Suppressor macrophage treated with lipopolysaccharide for 1 hour (primary cell): ENCODE measurements around the gene LY6G6D.

Experiments
- DNase-seq, 3 donors: peaks; one replicate each; pipeline ENCODE4 v3.0.0-alpha.2; 2020 to 2022

LY6G6D gene

DNA sequence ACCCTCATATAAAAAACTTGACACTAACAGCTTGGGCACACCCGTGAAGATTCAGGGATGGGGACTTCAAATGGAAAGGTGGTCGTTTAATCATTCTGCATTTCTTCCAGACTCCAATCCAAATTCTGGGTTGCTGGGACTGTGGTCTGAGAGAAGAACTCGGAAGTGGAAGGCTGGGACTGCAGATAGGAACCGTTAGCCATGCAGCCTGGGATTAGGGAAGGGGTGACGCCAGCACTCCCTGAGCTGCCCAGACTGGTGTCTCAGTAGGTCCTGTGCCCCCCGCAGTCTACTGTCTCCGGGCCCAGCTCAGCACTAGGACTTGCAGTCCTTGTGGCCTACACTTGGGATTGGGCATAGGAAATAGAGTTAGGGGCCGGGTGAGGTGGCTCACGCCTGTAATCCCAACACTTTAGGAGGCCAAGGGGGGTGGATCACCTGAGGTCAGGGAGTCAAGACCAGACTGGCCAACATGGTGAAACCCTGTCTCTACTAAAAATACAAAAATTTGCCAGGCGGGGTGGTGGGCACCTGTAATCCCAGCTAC, 21.7 kb downstream of the LY6G6D start:
- peak; percentile 27 to 48 (median 46) for DNase-seq

GRCh38 chr6:31737315-31737990, 22.3 kb downstream of the LY6G6D start:
- peak; percentile 43 to 82 (median 73) for DNase-seq

GRCh38 chr6:31737991-31738979, 23.1 kb downstream of the LY6G6D start:
- peak; percentile 92 to 95 (median 92) for DNase-seq

DNA sequence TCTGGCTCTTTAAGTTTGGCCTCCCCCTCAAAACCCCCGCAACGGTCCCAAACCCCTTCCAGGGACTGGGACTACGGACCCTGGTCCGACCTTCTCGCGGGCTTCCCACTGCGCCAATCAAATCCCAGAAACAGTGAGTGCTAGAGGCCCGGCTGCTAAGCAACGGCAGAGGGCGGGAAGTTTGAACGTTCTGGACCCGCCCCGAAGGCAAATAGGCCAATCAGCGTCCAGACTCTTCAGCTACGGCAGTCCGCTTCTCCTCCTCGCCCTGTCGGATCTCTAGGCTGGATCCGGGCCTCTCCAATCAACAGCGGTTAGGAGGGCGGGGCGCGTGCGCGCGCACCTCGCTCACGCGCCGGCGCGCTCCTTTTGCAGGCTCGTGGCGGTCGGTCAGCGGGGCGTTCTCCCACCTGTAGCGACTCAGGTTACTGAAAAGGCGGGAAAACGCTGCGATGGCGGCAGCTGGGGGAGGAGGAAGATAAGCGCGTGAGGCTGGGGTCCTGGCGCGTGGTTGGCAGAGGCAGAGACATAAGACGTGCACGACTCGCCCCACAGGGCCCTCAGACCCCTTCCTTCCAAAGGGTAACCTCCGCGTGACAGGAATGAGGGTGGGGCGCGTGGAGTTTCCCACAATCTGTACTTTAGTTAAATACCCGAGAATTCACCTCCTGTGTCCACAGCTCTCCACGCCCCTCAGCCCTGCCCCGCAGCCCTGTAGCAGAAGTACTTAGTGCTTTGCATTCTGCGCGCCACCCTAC, 24.7 kb downstream of the LY6G6D start, which contains the start of gene MSH5:
Gene MSH5 (plus strand): TSS at position 367 of the 758 bp plus-strand sequence. CDS start 462 bp downstream, outside the sequence.
- DNase-seq = peak; percentile 99

- DNase-seq = peak; percentile 64 to 80 (median 71)
These were observed 25.5 kb downstream of the LY6G6D start for GRCh38 chr6:31740397-31741223.

DNA sequence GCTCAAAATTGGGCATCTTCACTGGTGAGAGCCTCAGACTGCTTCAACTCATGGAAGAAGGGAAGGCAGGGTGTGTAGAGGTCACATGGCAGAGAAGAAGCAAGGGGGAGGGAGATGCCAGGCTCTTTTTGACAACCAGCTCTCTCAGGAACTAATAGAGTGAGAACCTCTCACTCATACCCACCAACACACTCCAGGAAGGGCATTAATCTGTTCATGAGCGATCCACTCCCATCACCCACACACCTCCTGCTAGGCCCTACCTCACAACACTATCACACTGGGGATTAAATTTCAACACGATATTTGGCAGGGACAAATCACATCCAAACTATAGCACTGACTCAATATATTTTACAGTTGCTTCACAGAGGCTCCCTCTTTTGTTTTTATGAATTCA, 26.7 kb downstream of the LY6G6D start:
- no peak for DNase-seq

- no peak for DNase-seq
These were observed 27.7 kb downstream of the LY6G6D start for GRCh38 chr6:31742894-31743293.

- no peak for DNase-seq
These were observed 29.3 kb downstream of the LY6G6D start for GRCh38 chr6:31744422-31744821.

DNA sequence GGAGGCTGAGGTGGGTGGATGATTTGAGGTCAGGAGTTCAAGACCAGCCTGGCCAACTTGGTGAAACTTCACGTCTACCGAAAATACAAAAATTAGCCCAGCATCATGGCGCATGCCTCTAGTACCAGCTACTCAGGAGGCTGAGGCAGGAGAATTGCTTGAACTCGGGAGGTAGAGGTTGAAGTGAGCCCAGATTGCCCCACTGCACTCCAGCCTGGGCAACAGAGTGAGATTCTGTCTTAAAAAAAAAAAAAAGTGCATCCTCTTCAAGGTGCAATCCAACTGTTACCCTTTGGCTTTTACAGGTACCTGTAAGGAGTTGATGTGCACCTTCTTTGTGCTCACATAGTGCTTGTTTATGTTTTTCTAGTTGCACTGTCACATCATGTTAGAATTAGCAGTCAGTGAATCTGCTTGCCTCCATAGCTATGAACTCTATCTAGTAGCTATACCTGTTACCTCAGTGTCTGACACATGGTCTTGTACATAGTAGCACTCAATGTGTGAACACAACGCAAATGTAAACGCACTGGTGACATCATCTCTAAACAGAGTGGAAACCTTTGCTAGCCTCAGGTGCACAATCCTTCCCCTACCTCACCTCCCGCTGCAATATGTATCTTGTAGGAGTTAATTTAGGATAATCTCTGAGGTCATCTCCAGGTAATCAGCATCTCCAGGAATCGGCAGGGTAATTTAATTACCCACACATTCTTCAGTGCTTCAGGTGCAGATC, 34.3 kb downstream of the LY6G6D start:
- no peak for DNase-seq

GRCh38 chr6:31750411-31751022, 35.4 kb downstream of the LY6G6D start:
- DNase-seq = no peak

- peak in 1 of 3 donors; percentile 11 for DNase-seq
These were observed 37.7 kb downstream of the LY6G6D start for GRCh38 chr6:31752739-31753319.

DNA sequence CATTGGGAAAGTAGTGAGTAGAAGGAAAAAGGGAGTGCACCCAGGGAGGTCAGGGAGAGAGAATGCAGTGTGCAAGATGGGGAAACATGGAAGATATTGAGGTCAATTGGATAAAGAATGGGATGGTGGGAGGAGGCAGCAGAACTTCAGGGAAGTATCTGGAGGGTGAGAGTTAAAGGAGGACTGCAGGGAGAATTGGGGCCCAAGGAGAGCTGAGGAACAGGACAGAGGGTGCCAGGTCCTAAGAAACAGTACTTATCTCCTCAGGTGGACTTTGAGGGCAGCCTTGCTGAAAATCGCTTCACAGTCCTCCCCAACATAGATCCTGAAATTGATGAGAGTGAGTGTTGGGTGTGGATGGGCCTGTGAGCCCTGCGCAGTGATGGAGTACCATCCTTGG, 43.1 kb downstream of the LY6G6D start:
- DNase-seq = no peak

GRCh38 chr6:31760790-31761189, 45.6 kb downstream of the LY6G6D start:
- DNase-seq = no peak

DNA sequence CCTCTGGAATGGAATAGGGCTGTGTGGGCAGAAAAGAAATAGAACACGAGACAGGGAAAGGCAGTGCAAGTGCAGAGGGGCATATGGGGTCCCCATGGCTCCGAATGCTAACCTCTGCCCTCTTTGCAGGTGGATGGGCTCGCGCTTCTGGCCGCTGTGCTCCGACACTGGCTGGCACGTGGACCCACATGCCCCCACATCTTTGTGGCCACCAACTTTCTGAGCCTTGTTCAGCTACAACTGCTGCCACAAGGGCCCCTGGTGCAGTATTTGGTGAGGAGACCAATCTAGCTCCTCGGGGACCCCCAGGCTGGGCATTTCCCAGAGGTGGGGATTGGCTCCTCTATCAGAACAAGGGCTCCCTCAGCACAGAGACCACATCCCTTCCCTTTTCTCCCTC, 46.2 kb downstream of the LY6G6D start:
- no peak for DNase-seq

GRCh38 chr6:31762356-31762755, 47.2 kb downstream of the LY6G6D start, which contains the start of gene SAPCD1:
Gene SAPCD1, plus strand, starts transcription at chr6:31762656. Its CDS starts 399 bp downstream, at chr6:31763055.
- no peak for DNase-seq

DNA sequence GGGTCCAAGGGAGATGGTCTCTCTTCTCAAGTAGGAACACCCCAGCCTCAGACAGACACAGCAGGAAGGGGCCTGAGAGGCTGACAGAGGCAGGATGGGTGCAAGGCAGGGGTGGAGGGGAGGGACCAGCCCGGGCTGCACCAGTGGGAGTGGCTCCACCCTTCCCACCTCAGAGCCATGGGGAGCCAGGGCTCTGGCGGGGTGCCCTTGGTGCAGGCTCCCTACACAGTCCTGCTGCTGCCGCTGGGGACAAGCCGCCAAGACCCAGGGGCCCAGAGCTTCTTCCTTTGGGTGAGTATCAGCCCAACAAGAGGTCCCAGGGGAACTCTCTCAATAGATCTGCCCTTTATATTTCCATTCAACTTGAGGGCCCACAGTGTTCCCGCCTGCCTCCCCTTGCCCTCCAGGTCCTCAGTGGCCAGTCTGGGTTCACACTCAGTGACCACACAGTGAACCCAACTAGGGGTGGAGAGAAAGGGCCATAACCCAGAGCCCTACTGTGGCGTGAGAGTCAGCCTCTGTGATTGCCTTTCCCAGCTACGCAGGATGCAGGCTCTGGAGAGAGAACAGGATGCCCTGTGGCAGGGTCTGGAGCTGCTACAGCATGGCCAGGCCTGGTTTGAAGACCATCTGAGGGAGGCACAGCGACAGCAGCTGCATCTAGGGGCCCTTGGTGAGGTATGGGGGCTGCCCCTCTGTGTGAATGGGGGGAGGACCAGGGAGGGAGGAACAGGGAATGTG, 47.9 kb downstream of the LY6G6D start:
- DNase-seq = no peak

DNA sequence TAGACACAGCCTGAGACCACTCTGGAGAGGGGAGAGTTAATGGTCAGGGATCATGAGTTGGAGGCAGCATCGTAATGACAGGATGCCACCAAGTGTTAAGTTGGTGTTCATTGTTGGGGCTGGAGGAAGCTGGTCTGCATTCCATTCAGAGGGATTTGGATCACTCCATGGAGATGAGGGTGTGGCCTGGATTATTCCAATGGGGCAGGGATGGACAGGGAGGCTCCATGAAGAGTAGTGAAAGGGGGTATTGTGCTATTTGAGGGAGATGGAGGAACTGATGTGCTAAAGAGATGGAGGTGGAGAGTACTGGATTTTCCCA, 48.4 kb downstream of the LY6G6D start:
- no peak for DNase-seq

DNA sequence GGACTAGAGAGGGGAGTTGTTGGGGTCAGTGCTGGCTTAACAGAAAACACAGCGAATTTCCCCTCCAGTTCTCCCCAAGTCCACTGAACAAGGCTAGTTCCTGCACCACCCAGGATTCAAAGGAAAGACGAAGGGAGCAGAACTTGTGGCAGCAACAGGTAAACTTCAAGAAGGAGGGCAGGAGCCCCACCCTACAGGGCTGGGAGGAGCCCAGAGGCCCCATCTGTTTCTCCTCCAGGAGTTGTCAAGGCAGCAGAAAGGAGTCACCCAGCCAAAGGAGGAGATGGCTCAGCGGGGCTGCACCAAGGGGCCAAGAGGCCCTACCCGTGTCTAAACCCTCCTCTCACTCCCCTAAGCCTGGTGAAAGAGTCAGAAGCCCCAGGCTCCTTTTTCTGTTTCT, 49.0 kb downstream of the LY6G6D start:
- no peak for DNase-seq

- no peak for DNase-seq
These were observed 50.4 kb downstream of the LY6G6D start for GRCh38 chr6:31765559-31765909.
